Ishikawa (cell line): Measurements from ENCODE around the gene TLE1.

Experiments
- CEBPB ChIP-seq: IDR thresholded peaks from 2 replicates; pipeline ENCODE4 v1.6.1; 2012
- CREB1 ChIP-seq: IDR thresholded peaks from 2 replicates; pipeline ENCODE4 v1.6.1; 2012; ENCODE audit warnings: low read depth
- EGR1 ChIP-seq: IDR thresholded peaks from 2 replicates; pipeline ENCODE4 v1.6.1; 2012
- EP300 ChIP-seq: IDR thresholded peaks from 2 replicates; pipeline ENCODE4 v1.6.1; 2012; ENCODE audit warnings: borderline replicate concordance
- FOXM1 ChIP-seq: IDR thresholded peaks from 2 replicates; pipeline ENCODE4 v1.6.1; 2012; ENCODE audit warnings: low read depth, borderline replicate concordance
- NFIC ChIP-seq: IDR thresholded peaks from 2 replicates; pipeline ENCODE4 v1.6.1; 2012
- RAD21 ChIP-seq: IDR thresholded peaks from 2 replicates; pipeline ENCODE4 v1.6.1; 2012; ENCODE audit warnings: low read depth
- TAF1 ChIP-seq: IDR thresholded peaks from 2 replicates; pipeline ENCODE4 v1.6.1; 2012; ENCODE audit warnings: low read depth, mild to moderate bottlenecking
- TCF12 ChIP-seq: IDR thresholded peaks from 2 replicates; pipeline ENCODE4 v1.6.1; 2012; ENCODE audit warnings: low read depth
- YY1 ChIP-seq: IDR thresholded peaks from 2 replicates; pipeline ENCODE4 v1.6.1; 2012; ENCODE audit warnings: low read depth
- TF ChIP-seq, protein P1 (sequence below): IDR thresholded peaks from 2 replicates; pipeline ENCODE4 v1.6.1; 2012; ENCODE audit warnings: low read depth, mild to moderate bottlenecking
- TF ChIP-seq, protein P2 (sequence below): IDR thresholded peaks from 2 replicates; pipeline ENCODE4 v1.6.1; 2012
- TF ChIP-seq, protein P3 (sequence below): IDR thresholded peaks from 2 replicates; pipeline ENCODE4 v1.6.1; 2012

DNA sequence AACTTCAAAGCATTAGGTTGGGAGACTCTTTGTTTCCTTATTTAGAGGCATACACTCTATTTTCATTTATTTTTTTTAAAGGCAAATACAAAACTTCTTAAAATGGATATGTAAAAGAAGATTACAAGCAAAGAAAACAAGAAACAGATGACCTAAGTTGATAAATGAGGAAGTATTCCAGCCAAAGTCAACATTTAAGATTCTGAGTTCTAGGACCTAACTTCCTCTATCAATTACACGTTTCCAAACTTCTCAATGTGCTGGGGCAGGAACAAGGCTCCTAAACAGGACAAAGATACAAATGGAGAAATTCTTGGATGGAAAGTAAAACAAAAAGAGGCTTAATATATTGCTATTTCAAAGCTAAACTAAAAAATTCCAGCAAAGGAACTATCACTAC is 89.5 kb downstream of the TLE1 start:
- TF ChIP-seq, protein P1, sequence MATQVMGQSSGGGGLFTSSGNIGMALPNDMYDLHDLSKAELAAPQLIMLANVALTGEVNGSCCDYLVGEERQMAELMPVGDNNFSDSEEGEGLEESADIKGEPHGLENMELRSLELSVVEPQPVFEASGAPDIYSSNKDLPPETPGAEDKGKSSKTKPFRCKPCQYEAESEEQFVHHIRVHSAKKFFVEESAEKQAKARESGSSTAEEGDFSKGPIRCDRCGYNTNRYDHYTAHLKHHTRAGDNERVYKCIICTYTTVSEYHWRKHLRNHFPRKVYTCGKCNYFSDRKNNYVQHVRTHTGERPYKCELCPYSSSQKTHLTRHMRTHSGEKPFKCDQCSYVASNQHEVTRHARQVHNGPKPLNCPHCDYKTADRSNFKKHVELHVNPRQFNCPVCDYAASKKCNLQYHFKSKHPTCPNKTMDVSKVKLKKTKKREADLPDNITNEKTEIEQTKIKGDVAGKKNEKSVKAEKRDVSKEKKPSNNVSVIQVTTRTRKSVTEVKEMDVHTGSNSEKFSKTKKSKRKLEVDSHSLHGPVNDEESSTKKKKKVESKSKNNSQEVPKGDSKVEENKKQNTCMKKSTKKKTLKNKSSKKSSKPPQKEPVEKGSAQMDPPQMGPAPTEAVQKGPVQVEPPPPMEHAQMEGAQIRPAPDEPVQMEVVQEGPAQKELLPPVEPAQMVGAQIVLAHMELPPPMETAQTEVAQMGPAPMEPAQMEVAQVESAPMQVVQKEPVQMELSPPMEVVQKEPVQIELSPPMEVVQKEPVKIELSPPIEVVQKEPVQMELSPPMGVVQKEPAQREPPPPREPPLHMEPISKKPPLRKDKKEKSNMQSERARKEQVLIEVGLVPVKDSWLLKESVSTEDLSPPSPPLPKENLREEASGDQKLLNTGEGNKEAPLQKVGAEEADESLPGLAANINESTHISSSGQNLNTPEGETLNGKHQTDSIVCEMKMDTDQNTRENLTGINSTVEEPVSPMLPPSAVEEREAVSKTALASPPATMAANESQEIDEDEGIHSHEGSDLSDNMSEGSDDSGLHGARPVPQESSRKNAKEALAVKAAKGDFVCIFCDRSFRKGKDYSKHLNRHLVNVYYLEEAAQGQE = no peak
- no peak for TF ChIP-seq EP300
- TF ChIP-seq RAD21 = no peak
- TF ChIP-seq, protein P2, sequence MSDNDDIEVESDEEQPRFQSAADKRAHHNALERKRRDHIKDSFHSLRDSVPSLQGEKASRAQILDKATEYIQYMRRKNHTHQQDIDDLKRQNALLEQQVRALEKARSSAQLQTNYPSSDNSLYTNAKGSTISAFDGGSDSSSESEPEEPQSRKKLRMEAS = no peak
- TF ChIP-seq TAF1 = no peak
- TF ChIP-seq, protein P3, sequence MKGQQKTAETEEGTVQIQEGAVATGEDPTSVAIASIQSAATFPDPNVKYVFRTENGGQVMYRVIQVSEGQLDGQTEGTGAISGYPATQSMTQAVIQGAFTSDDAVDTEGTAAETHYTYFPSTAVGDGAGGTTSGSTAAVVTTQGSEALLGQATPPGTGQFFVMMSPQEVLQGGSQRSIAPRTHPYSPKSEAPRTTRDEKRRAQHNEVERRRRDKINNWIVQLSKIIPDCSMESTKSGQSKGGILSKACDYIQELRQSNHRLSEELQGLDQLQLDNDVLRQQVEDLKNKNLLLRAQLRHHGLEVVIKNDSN = no peak
- no peak for TF ChIP-seq FOXM1
- no peak for TF ChIP-seq CEBPB
- TF ChIP-seq CREB1 = no peak
- TF ChIP-seq NFIC = no peak
- no peak for TF ChIP-seq EGR1
- no peak for TF ChIP-seq YY1
- no peak for TF ChIP-seq TCF12
